ENCODE results near the gene RAB12.
A peak's percentile ranks its signal among the peaks of the same experiment; 100 is the strongest.
"Not testable (repeated sequence)": the region's sequence is repeated elsewhere in the genome, so short reads cannot be mapped to it uniquely, and the experiment has no call there.

RAB12 gene

GRCh38 chr18:8635087-8635486 lies 25.9 kb downstream of the RAB12 start:
- H3K36me3 ChIP-seq, result peaks cover 97% of the 10 kb centered on the region
- no peak overlapping the region for H3K4me2 ChIP-seq
- no peak overlapping the region for H3K27ac ChIP-seq
- peaks cover 49% of the 10 kb centered on the region for H4K20me1 ChIP-seq
- no peaks in the 10 kb centered on the region for H3K27me3 ChIP-seq
- no peaks in the 10 kb centered on the region for H3K9me3 ChIP-seq
- H3K4me1 ChIP-seq, result no peaks in the 10 kb centered on the region
- no peak overlapping the region for H3K4me3 ChIP-seq
- H3K9ac ChIP-seq, result no peak overlapping the region
- no peak for TF ChIP-seq Cebpa-rat (IDR thresholded peaks at IDR 0.05)

DNA sequence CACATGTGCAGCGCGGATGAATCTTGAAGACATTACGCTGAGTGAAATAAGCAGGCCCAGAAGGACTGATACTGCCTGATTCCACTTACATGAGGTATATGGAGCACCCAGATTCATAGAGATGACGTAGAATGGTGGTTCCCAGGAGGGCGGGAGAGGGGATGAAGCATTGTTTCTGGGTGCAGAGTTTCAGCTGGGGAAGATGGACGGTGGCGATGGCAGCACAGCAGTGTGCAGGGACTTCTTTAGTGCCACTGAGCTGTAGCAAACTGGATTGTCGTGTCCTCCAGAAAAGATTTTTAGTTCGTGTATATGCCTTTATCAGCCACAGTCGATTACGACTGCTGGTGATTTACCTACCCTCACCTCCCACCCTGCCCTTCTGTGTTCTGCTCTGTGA lies 30.5 kb downstream of the RAB12 start:
- no peak overlapping the region for H3K4me2 ChIP-seq
- H3K36me3 ChIP-seq, result peaks cover 71% of the 10 kb centered on the region

DNA sequence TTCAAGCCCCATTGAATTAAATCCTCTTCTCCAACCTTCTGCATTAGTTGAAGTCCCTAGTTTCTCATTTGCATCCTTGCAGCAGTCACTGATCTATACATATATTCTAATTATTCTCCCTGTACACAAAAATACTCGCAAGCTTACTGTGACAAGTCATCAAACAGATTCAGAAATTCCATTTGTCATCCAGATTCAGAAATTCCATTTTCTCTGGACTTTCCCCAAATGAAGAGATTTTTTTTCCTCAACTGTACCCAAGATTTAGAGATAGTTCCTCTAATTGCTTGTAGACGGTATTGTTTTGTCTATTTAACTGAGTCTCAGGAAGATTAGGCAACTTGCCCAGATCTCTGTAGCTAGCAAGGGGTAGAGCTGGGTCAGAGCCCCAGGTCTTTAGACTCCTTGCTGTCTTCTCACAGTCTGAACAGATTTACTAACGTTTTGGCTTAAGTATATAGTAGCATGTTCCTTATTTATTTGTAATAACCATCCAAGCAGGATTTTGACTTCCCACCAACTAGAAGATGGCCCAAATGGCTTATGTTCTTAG lies 34.2 kb downstream of the RAB12 start:
- Histone ChIP-seq H3K9ac (no peak overlapping the region), H3K36me3 (peaks cover 36% of the 10 kb centered on the region), H4K20me1 (no peaks in the 10 kb centered on the region), H3K27ac (no peak overlapping the region), H3K4me1 (no peaks in the 10 kb centered on the region), H3K27me3 (no peaks in the 10 kb centered on the region), H3K4me2 (no peak overlapping the region), H3K9me3 (peaks cover 11% of the 10 kb centered on the region), H3K4me3 (no peak overlapping the region)
- no peak for TF ChIP-seq Cebpa-rat (IDR thresholded peaks at IDR 0.05)

More for the DNA sequence above, 30.5 kb downstream of the RAB12 start:
- Histone ChIP-seq H3K4me3 (no peak overlapping the region), H3K9ac (no peak overlapping the region), H3K4me1 (no peaks in the 10 kb centered on the region), H4K20me1 (0 out of 2 replicates have a peak, but pooled peaks cover 9% of the 10 kb centered on the region), H3K27ac (no peak overlapping the region), H3K9me3 (no peaks in the 10 kb centered on the region), H3K27me3 (no peaks in the 10 kb centered on the region)
- TF ChIP-seq Cebpa-rat (IDR thresholded peaks at IDR 0.05), result no peak

DNA sequence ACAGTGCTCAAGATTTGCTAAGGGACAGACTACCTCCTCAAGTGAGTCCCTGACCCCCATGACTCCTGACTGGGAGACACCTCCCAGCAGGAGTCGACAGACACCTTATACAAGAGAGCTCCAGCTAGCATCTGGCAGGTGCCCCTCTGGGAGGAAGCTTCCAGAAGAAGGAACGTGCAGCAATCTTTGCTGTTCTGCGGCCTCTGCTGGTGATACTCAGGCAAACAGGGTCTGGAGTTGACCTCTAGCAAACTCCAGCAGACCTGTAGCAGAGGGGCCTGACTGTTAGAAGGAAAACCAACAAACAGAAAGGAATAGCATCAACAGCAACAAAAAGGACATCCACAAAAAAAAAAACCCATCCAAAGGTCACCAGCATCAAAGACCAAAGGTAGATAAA lies 38.1 kb downstream of the RAB12 start:
- H3K4me1 ChIP-seq, result not testable (repeated sequence)

DNA sequence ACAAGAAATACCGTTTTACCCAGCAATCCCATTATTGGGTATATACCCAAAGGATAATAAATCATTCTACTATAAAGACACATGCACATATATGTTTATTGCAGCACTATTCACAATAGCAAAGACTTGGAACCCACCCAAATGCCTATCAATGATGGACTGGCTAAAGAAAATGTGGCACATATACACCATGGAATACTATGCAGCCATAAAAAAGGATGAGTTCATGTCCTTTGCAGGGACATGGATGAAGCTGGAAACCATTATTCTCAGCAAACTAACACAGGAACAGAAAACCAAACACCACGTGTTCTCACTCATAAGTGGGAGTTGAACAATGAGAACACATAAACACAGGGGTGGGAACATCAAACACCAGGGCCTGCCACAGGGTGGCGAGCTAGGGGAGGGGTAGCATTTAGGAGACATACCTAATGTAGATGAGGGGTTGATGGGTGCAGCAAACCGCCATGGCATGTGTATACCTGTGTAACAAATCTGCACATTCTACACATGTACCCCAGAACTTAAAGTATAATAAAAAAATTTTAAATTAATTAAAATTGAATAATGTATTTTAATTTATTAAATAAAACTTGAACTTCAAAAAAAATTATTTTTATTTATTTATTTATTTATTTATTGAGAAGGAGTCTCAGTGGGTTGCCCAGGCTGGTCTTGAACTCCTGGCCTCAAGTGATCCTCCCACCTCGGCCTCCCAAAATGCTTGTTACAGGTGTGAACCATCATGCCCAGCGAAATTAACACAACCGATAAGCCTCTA lies 42.4 kb downstream of the RAB12 start:
- not testable (repeated sequence) for H3K27ac ChIP-seq, H3K4me3 ChIP-seq, H4K20me1 ChIP-seq, H3K4me2 ChIP-seq, H3K9ac ChIP-seq, H3K27me3 ChIP-seq, H3K36me3 ChIP-seq
- peaks cover 38% of the 10 kb centered on the region for H3K4me1 ChIP-seq
- peaks cover 29% of the 10 kb centered on the region for H3K9me3 ChIP-seq

More for the DNA sequence above, 38.1 kb downstream of the RAB12 start:
- H3K36me3 ChIP-seq, H3K27me3 ChIP-seq, H3K4me3 ChIP-seq, H3K27ac ChIP-seq, H4K20me1 ChIP-seq, H3K4me2 ChIP-seq, H3K9ac ChIP-seq: not testable (repeated sequence)
- H3K9me3 ChIP-seq, result peaks cover 29% of the 10 kb centered on the region

DNA sequence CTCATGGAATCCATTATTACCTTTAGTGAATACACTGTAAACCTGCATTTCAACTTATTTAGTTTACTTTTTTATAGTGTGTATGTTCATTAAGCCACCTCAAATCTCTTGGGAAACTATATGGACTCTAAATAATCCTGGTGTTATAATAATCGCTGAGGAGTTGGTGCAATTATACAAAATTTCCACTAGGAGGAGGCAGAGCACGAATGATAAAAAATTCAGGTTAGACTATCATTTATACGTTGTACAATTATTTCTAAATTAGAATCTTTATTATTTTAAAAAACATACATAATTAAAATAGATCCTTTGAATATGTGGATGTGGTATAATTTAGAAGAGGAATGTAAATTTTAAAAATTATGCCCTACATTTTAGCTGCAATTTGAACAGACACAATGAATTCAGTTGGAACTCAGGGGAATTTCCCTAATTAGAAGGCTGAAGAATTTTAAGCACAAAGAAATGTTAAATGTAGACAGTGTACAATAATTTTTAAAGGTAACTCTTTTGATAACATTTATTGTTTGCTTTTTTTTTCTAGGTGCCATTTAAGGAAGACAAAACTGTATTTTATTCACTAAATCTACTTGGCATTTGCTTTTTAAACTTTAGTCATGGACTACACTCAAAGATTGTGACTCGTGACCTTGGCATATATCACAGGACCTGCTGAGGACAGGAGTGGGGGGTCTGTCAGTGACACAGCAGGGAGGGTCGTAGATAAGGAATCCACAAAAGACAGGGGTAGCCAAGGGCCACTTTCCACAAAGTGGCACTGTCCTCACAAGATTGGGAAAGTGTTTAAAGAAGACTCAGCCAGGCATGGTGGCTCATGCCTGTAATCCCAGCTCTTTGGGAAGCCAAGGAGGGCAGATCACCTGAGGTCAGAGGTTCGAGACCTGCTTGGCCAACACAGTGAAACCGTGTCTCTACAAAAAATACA lies 45.5 kb downstream of the RAB12 start:
- Histone ChIP-seq H3K9me3 (peaks cover 5% of the 10 kb centered on the region; the same call in 1 of the 2 replicates), H3K4me3 (no peak overlapping the region), H3K27me3 (no peaks in the 10 kb centered on the region), H4K20me1 (no peaks in the 10 kb centered on the region), H3K4me2 (peak overlapping the region; percentile 18), H3K9ac (no peak overlapping the region), H3K4me1 (peaks cover 34% of the 10 kb centered on the region), H3K36me3 (no peaks in the 10 kb centered on the region), H3K27ac (no peak overlapping the region)
- TF ChIP-seq Cebpa-rat (IDR thresholded peaks at IDR 0.05), result no peak

- Histone ChIP-seq H3K4me3 (no peak overlapping the region), H3K36me3 (no peaks in the 10 kb centered on the region), H3K4me1 (peaks cover 30% of the 10 kb centered on the region), H4K20me1 (no peaks in the 10 kb centered on the region), H3K9ac (no peak overlapping the region), H3K4me2 (peak overlapping the region; percentile 10; the same call in 1 of the 2 replicates), H3K27ac (no peak overlapping the region), H3K9me3 (no peaks in the 10 kb centered on the region), H3K27me3 (no peaks in the 10 kb centered on the region)
- no peak for TF ChIP-seq Cebpa-rat (IDR thresholded peaks at IDR 0.05)
Measured at GRCh38 chr18:8656232-8656631, 47.0 kb downstream of the RAB12 start.

GRCh38 chr18:8657050-8657820 lies 48.0 kb downstream of the RAB12 start:
- H3K4me3 ChIP-seq, result no peak overlapping the region
- H3K4me2 ChIP-seq, result no peak overlapping the region
- peaks cover 38% of the 10 kb centered on the region for H3K4me1 ChIP-seq
- no peaks in the 10 kb centered on the region for H3K27me3 ChIP-seq
- no peaks in the 10 kb centered on the region for H3K9me3 ChIP-seq
- H3K27ac ChIP-seq, result no peak overlapping the region
- no peaks in the 10 kb centered on the region for H4K20me1 ChIP-seq
- H3K36me3 ChIP-seq, result no peaks in the 10 kb centered on the region
- no peak for TF ChIP-seq Cebpa-rat (IDR thresholded peaks at IDR 0.05)
- no peak overlapping the region for H3K9ac ChIP-seq

DNA sequence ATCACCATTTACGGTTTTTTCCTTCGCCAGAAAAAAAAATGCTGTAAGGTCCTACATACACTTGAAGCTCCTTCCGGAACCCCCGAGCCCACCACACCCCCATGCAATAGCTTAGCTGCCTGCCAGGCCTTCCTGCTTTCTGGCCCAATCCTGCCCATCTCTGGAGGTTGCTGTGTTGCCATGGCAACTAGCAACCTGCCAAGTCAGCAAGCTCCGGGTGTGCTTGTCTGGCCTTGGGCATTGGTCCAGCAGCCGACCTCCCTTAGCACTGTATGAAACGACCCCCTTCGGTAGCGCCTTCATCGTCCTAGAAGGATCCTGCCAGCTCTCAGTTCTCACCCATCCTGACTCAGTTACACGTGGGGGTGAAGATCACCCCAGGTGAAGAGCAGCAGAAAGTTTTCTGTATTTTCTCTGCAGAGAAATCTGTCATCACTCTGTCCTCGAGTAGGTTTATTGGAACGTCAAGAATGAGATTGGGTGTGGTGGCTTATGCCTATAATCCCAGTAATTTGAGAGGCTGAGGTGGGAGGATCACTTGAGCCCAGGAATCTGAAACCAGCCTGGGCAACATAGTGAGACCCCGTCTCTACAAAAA lies 48.7 kb downstream of the RAB12 start:
- Histone ChIP-seq H3K9me3 (no peaks in the 10 kb centered on the region), H4K20me1 (no peaks in the 10 kb centered on the region), H3K27me3 (no peaks in the 10 kb centered on the region), H3K27ac (no peak overlapping the region), H3K4me3 (no peak overlapping the region), H3K9ac (no peak overlapping the region), H3K36me3 (no peaks in the 10 kb centered on the region), H3K4me2 (no peak overlapping the region), H3K4me1 (peaks cover 38% of the 10 kb centered on the region)
- TF ChIP-seq Cebpa-rat (IDR thresholded peaks at IDR 0.05), result no peak
